GM18870 (cell line): Measurements from ENCODE around the gene LAMB4.

Experiments
- ATAC-seq: cut with Tn5 transposase; IDR thresholded peaks from one replicate; pipeline ENCODE4 v1.9.1; 2021; ENCODE audit warnings: moderate library complexity; ENCODE audit not compliant: unreplicated experiment

The LAMB4 gene

GRCh38 chr7:108016841-108017775 lies 113.1 kb downstream of the LAMB4 start:
- no peak for ATAC-seq

GRCh38 chr7:108015740-108016139 lies 114.4 kb downstream of the LAMB4 start:
- no peak for ATAC-seq

- no peak for ATAC-seq
Measured at GRCh38 chr7:108014747-108015682, 115.1 kb downstream of the LAMB4 start.

- no peak for ATAC-seq
Measured at GRCh38 chr7:108014215-108014614, 115.9 kb downstream of the LAMB4 start.

- ATAC-seq = no peak
Measured at GRCh38 chr7:108012499-108013430, 117.4 kb downstream of the LAMB4 start.

- ATAC-seq = no peak
Measured at GRCh38 chr7:108010377-108010776, 119.8 kb downstream of the LAMB4 start.

GRCh38 chr7:108009873-108010272 lies 120.3 kb downstream of the LAMB4 start:
- ATAC-seq = no peak

GRCh38 chr7:108008827-108009226 lies 121.3 kb downstream of the LAMB4 start:
- no peak for ATAC-seq

GRCh38 chr7:108008240-108008639 lies 121.9 kb downstream of the LAMB4 start:
- ATAC-seq = no peak

GRCh38 chr7:108007762-108008161 lies 122.4 kb downstream of the LAMB4 start:
- no peak for ATAC-seq

GRCh38 chr7:108007261-108007660 lies 122.9 kb downstream of the LAMB4 start:
- no peak for ATAC-seq

GRCh38 chr7:108004220-108005142 lies 125.7 kb downstream of the LAMB4 start:
- no peak for ATAC-seq

- ATAC-seq = no peak
Measured at GRCh38 chr7:108003599-108003935, 126.6 kb downstream of the LAMB4 start.

- no peak for ATAC-seq
Measured at GRCh38 chr7:108002726-108003598, 127.2 kb downstream of the LAMB4 start, which contains the start of gene LAMB1. Gene LAMB1 (minus strand): TSS chr7:108003161. CDS start chr7:108002885, 276 bp downstream.

- ATAC-seq = no peak
Measured at GRCh38 chr7:108001764-108002725, 128.1 kb downstream of the LAMB4 start.

- ATAC-seq = no peak
Measured at GRCh38 chr7:108000875-108001763, 129.0 kb downstream of the LAMB4 start.
